Breast epithelium (tissue), 4 donors: ENCODE results near the gene SMIM43. TPM values are rescaled to one million over a fixed set of nuclear protein-coding genes. Genes with fewer than 3 reads are reported as not detected.
A peak's percentile ranks its signal among the peaks of the same experiment; 100 is the strongest.

Experiments
- DNase-seq, 2 donors: peaks; one replicate each; pipeline ENCODE4 v3.0.0-alpha.2; 2019; ENCODE audit warnings: low spot score in 2 of 2
- H3K27ac ChIP-seq, 2 donors: fragments of 200-600 bp; sonication (generic) in 1 of 2; one replicate each; pipeline ENCODE4 v1.5.1; 2016 to 2019; ENCODE audit warnings: mild to moderate bottlenecking in 1 of 2
- H3K27me3 ChIP-seq, 2 donors: fragments of 200-600 bp; sonication (generic) in 1 of 2; one replicate each; pipeline versions ENCODE4 v1.5.1 to v1.6.0; 2017 to 2019; ENCODE audit warnings: control low read depth in 1 of 2, mild to moderate bottlenecking in 1 of 2
- H3K36me3 ChIP-seq: fragments of 200-600 bp; one replicate; pipeline ENCODE4 v1.5.1; 2019
- H3K4me1 ChIP-seq, 2 donors: fragments of 200-600 bp; sonication (generic); one replicate each; pipeline ENCODE4 v1.5.1; 2016 to 2019; ENCODE audit warnings: control low read depth in 1 of 2
- H3K4me3 ChIP-seq, 3 donors: fragments of 200-600 bp; sonication (generic); 1 replicate in 2 of 3; 2 replicates in 1 of 3; pipeline ENCODE4 v1.5.1; 2016 to 2019; ENCODE audit warnings: mild to moderate bottlenecking in 3 of 3, moderate library complexity in 2 of 3
- H3K9me3 ChIP-seq, 2 donors: fragments of 200-600 bp; sonication (generic) in 1 of 2; one replicate each; pipeline ENCODE4 v1.5.1; 2016 to 2019; ENCODE audit warnings: control low read depth in 1 of 2
- POLR2A ChIP-seq: fragments of 450-650 bp; IDR thresholded peaks from one replicate; pipeline ENCODE4 v1.6.1; 2016; ENCODE audit warnings: antibody characterized with exemption, mild to moderate bottlenecking, moderate library complexity
- POLR2AphosphoS5 ChIP-seq, 3 donors: sonication (generic); formaldehyde crosslinking; IDR thresholded peaks; one replicate each; pipeline ENCODE4 v1.6.1; 2017; ENCODE audit warnings: antibody characterized with exemption in 3 of 3
- intact Hi-C: fragments of 100-400 bp; cut with DNase I; formaldehyde crosslinking; loops from one replicate; pipeline ENCODE4 v1.15.1; 2023; ENCODE audit warnings: low total_unique reads
- total RNA-seq, 3 donors: library from RNA; depleted of rRNA; stranded (reverse); fragments of >200 nt; gene quantifications; one replicate each; pipeline ENCODE4 v1.1.0, GENCODE V29; 2016
- TF ChIP-seq, protein P1 (sequence below), 3 donors: fragments of 450-650 bp; IDR thresholded peaks; one replicate each; pipeline ENCODE4 v1.5.1; 2016 to 2017; ENCODE audit warnings: antibody characterized with exemption in 3 of 3, mild to moderate bottlenecking in 3 of 3, moderate library complexity in 3 of 3

The SMIM43 gene
- total RNA-seq, 3 donors from 2014 or later: not detected

DNA sequence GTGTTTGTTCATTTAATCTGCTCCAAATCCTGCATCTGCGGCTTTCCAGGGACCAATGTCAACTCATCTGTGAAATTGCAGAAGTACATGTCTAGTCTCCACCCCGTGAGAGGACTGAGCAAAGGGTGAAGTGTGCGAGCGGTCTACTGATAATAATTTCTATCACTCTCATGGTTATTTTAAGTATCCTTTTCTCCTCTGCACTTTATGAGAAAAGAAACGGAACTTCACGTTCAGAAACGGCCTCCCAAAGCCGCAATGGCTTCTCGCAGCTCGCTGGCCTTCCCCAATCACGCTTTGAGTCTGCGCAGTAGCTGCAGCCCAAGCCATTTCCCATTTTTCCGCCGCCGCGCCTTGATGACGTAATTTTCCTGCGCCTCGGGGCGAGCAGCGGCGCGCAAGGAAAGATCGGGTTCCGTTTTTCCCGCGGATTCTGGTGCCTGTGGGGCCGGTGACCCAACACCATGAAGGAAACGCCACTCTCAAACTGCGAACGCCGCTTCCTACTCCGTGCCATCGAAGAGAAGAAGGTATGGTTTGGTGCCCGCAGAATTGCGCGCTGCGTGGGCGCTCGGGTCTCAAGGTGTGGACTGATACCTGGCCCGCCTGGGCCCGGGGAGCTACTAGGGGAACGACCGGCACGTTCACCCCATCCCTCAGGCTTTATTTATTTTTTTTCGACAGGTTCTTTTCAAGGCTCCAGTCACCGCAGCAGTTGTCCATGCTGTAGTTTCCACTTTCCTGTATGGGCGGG is 36.2 kb upstream of the SMIM43 start, which contains the start of gene EXOSC9:
EXOSC9 (plus strand) TSS at position 363 of the 754 bp plus-strand sequence; CDS start at position 465, 102 bp downstream.
- Histone ChIP-seq H3K4me3 (peak within 1 kb of the TSS; percentile 76 to 95 (median 87)), H3K9me3 (no peaks in the 10 kb centered on the region), H3K4me1 (no peaks in the 10 kb centered on the region), H3K36me3 (no peaks in the 10 kb centered on the region), H3K27ac (peak within 1 kb of the TSS; percentile 85 to 91), H3K27me3 (no peaks in the 10 kb centered on the region)
- intact Hi-C loops: loop anchor here (5.0 kb wide), 1 partner anchor 674 kb away; no protein-coding TSS in a partner anchor
- DNase-seq: peak; percentile 83 to 92
- TF ChIP-seq, protein P1, sequence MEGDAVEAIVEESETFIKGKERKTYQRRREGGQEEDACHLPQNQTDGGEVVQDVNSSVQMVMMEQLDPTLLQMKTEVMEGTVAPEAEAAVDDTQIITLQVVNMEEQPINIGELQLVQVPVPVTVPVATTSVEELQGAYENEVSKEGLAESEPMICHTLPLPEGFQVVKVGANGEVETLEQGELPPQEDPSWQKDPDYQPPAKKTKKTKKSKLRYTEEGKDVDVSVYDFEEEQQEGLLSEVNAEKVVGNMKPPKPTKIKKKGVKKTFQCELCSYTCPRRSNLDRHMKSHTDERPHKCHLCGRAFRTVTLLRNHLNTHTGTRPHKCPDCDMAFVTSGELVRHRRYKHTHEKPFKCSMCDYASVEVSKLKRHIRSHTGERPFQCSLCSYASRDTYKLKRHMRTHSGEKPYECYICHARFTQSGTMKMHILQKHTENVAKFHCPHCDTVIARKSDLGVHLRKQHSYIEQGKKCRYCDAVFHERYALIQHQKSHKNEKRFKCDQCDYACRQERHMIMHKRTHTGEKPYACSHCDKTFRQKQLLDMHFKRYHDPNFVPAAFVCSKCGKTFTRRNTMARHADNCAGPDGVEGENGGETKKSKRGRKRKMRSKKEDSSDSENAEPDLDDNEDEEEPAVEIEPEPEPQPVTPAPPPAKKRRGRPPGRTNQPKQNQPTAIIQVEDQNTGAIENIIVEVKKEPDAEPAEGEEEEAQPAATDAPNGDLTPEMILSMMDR (IDR thresholded peaks at IDR 0.05): no peak
- TF ChIP-seq POLR2A (peak; percentile 49), POLR2AphosphoS5 (IDR thresholded peaks at IDR 0.05) (peak; percentile 87 to 95 (median 92))

DNA sequence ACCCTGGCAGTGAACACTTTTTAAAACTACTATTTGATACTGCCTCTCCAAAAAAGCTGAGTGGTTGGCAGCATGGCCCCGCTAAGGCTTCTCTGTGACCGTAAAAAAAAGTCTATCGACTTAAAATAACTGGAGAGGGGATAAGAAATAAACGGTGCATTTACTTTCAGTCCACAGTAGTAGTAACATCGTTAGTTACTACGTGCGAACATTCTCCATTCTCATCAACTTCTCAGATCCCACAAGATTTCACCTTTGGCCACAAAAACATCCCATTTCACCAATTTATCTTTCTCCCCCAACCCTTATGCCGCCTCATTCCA is 35.6 kb upstream of the SMIM43 start:
- TF ChIP-seq POLR2AphosphoS5 (IDR thresholded peaks at IDR 0.05) (no peak), POLR2A (no peak)
- TF ChIP-seq, protein P1 (IDR thresholded peaks at IDR 0.05): no peak
- Histone ChIP-seq H3K27me3 (no peaks in the 10 kb centered on the region), H3K4me3 (peak overlapping the region; percentile 76 to 95 (median 87)), H3K27ac (peak overlapping the region; percentile 85 to 91), H3K9me3 (no peaks in the 10 kb centered on the region), H3K4me1 (no peaks in the 10 kb centered on the region), H3K36me3 (no peaks in the 10 kb centered on the region)
- DNase-seq: no peak
- intact Hi-C loops: loop anchor here (5.0 kb wide), 1 partner anchor 673 kb away; no protein-coding TSS in a partner anchor

DNA sequence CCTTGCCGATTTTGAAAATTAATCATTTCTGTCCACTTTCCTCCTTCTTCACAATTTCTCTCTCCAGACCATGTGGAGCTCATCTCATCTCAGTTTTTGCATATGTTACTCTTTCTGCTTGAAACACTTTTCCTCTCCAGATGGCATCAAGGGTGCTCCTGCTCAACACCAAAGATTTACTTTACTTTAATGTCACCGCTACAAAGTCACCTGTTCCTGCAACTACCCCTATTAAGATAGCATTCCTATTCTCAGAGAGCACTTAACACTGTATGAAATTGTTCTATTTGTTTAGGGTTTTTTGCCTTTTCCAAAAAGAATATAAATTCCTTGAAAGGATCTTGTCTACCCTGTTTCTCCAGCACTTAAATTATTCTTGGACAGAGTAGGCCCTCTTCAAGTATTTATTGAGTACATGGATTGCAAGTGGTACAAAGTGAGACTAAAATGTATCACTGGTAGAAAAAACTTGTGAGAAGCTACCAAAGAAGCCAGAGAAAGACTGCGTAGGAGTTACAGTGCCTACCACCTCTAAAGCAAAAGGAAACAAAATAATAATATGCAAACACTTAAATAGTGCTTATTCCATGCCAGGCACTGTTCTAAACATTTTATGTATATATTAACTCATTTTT is 35.0 kb upstream of the SMIM43 start:
- Histone ChIP-seq H3K27me3 (no peaks in the 10 kb centered on the region), H3K9me3 (no peaks in the 10 kb centered on the region), H3K36me3 (no peaks in the 10 kb centered on the region), H3K4me3 (no peak overlapping the region), H3K4me1 (no peaks in the 10 kb centered on the region), H3K27ac (no peak overlapping the region)
- DNase-seq: no peak
- TF ChIP-seq, protein P1 (IDR thresholded peaks at IDR 0.05): no peak
- TF ChIP-seq POLR2A (no peak), POLR2AphosphoS5 (IDR thresholded peaks at IDR 0.05) (no peak)
- intact Hi-C loops: loop anchor here (5.0 kb wide), 1 partner anchor 673 kb away; no protein-coding TSS in a partner anchor

DNA sequence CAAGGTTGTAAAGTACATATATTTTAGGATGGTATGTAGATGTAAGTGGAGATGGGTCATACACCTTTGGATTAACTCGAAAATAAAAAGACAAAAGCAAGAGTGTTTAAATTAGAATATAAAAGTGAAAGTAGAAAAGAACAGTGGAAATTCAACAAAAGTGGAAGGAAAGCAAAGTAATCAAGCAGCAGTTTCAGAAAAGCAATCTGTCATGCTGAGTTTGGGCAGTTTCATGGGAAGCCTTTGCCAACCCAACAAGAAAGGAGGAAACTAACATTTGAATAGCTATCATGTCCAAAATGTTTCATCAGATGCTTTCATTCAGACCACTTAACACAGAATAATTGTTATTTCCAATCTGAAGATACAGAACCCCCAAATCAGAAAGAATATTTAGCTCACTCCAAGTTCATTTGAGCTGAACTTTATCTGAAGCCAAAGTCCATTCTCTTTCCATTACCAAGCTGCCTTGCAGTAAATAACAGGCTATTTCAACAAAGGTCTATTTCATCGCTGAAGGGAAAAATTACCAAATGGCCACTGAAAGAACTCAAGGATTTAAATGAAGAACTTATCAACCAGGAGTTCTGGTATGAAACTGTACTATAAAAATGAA is 34.4 kb upstream of the SMIM43 start:
- intact Hi-C loops: no loop called here
- H3K27ac ChIP-seq: no peak overlapping the region
- H3K4me3 ChIP-seq: no peak overlapping the region
- H3K27me3 ChIP-seq: no peaks in the 10 kb centered on the region
- H3K4me1 ChIP-seq: no peaks in the 10 kb centered on the region
- H3K9me3 ChIP-seq: no peaks in the 10 kb centered on the region
- DNase-seq: no peak
- TF ChIP-seq POLR2AphosphoS5 (IDR thresholded peaks at IDR 0.05) (no peak), POLR2A (no peak)
- TF ChIP-seq, protein P1 (IDR thresholded peaks at IDR 0.05): no peak
- no peaks in the 10 kb centered on the region for H3K36me3 ChIP-seq
